ENCODE measurements around the gene NACAD. TPM values are rescaled to one million over a fixed set of nuclear protein-coding genes. Genes with fewer than 3 reads are reported as not detected.

Gene NACAD
- total and polyA plus RNA-seq, 2 of the 4 experiments (the other 2 are of a cell fraction): 0.54 to 2.2 TPM

GRCh38 chr7:45087301-45088145, 1.2 kb downstream of the NACAD start:
- Histone ChIP-seq H4K8ac (ENCODE audit: low read depth in 2 of 2, low read length in 2 of 2) (no peak overlapping the region), H4K20me1 (ENCODE audit: insufficient read depth, low read length) (no peaks in the 10 kb centered on the region), H3K4me2 (ENCODE audit: low read depth, low read length) (peak overlapping the region; percentile 83; the same call in 1 of the 2 replicates), H3K36me3 (ENCODE audit: control insufficient read depth, insufficient read depth, low read length) (peaks cover 7% of the 10 kb centered on the region; the same call in 1 of the 2 replicates), H2BK15ac (ENCODE audit: low read depth, low read length) (no peak overlapping the region), H2AFZ (replicated peaks; ENCODE audit: low read length, poor library complexity) (no peak overlapping the region), H3K79me1 (ENCODE audit: low read depth in 1 of 2, low read length in 2 of 2) (peaks cover 0 to 8% of the 10 kb centered on the region in 2 experiments; a peak in 1 of 4 replicates), H3K18ac (ENCODE audit: low read depth, low read length) (no peak overlapping the region), H2BK120ac (ENCODE audit: low read depth, low read length) (no peak overlapping the region), H2BK20ac (ENCODE audit: low read depth, low read length) (no peak overlapping the region), H2AK5ac (ENCODE audit: low read depth, low read length) (peak overlapping the region; percentile 82; the same call in 1 of the 2 replicates), H3K23ac (ENCODE audit: low read depth, low read length) (no peak overlapping the region), H3K56ac (ENCODE audit: extremely low read depth, insufficient read depth, low read length) (no peak overlapping the region), H3K9me1 (ENCODE audit: insufficient read depth, low read length) (peaks cover 4% of the 10 kb centered on the region; the same call in 1 of the 2 replicates), H3K4me3 (ENCODE audit: insufficient read depth, low read depth, low read length) (peak overlapping the region; percentile 62; the same call in 1 of the 2 replicates), H3K27ac (ENCODE audit: insufficient read depth, low read length) (no peak overlapping the region), H2BK5ac (ENCODE audit: low read depth, low read length, poor library complexity, severe bottlenecking) (no peak overlapping the region), H3K27me3 (ENCODE audit: control insufficient read depth, insufficient read depth, low read length) (no peaks in the 10 kb centered on the region), H3K4me1 (ENCODE audit: control insufficient read depth, insufficient read depth, low read length) (peaks cover 4% of the 10 kb centered on the region; the same call in 1 of the 2 replicates), H4K5ac (ENCODE audit: low read depth, low read length) (no peak overlapping the region), H3K4ac (ENCODE audit: low read depth, low read length) (no peak overlapping the region), H3K9ac (ENCODE audit: low read depth, low read length) (no peak overlapping the region), H2AK9ac (replicated peaks; ENCODE audit: low read depth, low read length, poor library complexity) (peak overlapping the region; percentile 94), H4K91ac (ENCODE audit: insufficient read depth, low read depth, low read length) (no peak overlapping the region; the same call in 1 of the 2 replicates), H3K9me3 (ENCODE audit: control insufficient read depth, insufficient read depth, low read length) (no peaks in the 10 kb centered on the region), H3K14ac (replicated peaks; ENCODE audit: low read depth, low read length) (no peak overlapping the region)
- no TSS peak for BruUV-seq (replicated peaks)
- ChIA-PET CTCF (interaction anchor here (0.7 kb wide), 1 partner anchor 18 kb away, joined by 3 read pairs; no protein-coding TSS in a partner anchor), POLR2A (ENCODE audit: unreplicated experiment) (no interaction called here)
- 94% methylated on average over 2 of the region's 6 CpGs; no CpG with 5 or more reads in 1 of the 2 experiments for WGBS, 2 experiments (ENCODE audit: extremely low coverage in 2 of 2, insufficient read length in 1 of 2)
- in situ Hi-C loops (cut with MboI; ENCODE audit: low sequenced_read_pairs): no loop called here
- dilution Hi-C loops (cut with HindIII; ENCODE audit: low sequenced_read_pairs, unreplicated experiment): no loop called here
- DNase-seq (no peak), ATAC-seq (ENCODE audit: low read depth) (no peak)
- TF ChIP-seq USF2 (IDR thresholded peaks at IDR 0.05; ENCODE audit: low read depth, low read length): no peak
- no peak for TF ChIP-seq MXI1 (IDR thresholded peaks at IDR 0.05; ENCODE audit: borderline replicate concordance, low read depth, low read length)
- no peak for TF ChIP-seq CEBPB (IDR thresholded peaks at IDR 0.05; ENCODE audit: low read depth, low read length)
- TF ChIP-seq RCOR1 (IDR thresholded peaks at IDR 0.05; ENCODE audit: insufficient replicate concordance, low read length): no peak
- TF ChIP-seq SMC3 (IDR thresholded peaks at IDR 0.05; ENCODE audit: low read depth, low read length): no peak
- TF ChIP-seq ELK1 (IDR thresholded peaks at IDR 0.05; ENCODE audit: borderline replicate concordance, low read depth, low read length): no peak
- no peak for TF ChIP-seq POLR2A (IDR thresholded peaks at IDR 0.05; ENCODE audit: low read depth, low read length)
- intact Hi-C loops (cut with micrococcal nuclease): no loop called here
